Left lung (tissue), 10 donors: ENCODE measurements around the gene INO80. TPM values are rescaled to one million over a fixed set of nuclear protein-coding genes. Genes with fewer than 3 reads are reported as not detected.

Experiments used
- ATAC-seq: fragments of 200-7000 bp; cut with Tn5 transposase; one replicate; pipeline ENCODE4 v1.9.1; 2020; ENCODE audit warnings: moderate library complexity
- DNase-seq, 4 donors: peaks; one replicate each; pipeline ENCODE4 v3.0.0-alpha.2; 2013 to 2020
- H3K27ac ChIP-seq, 2 donors: fragments of 200-600 bp; sonication (generic) in 1 of 2; one replicate each; pipeline versions ENCODE4 v1.5.0 to v1.8.0; 2020 to 2021
- H3K27me3 ChIP-seq, 2 donors: fragments of 200-600 bp; sonication (generic) in 1 of 2; one replicate each; pipeline versions ENCODE4 v1.5.0 to v1.8.0; 2020 to 2021
- H3K36me3 ChIP-seq, 2 donors: fragments of 200-600 bp; sonication (generic) in 1 of 2; one replicate each; pipeline versions ENCODE4 v1.5.0 to v1.8.0; 2020 to 2021
- H3K4me1 ChIP-seq, 2 donors: fragments of 200-600 bp; one replicate each; pipeline ENCODE4 v1.8.0; 2021
- H3K4me3 ChIP-seq, 2 donors: fragments of 200-600 bp; sonication (generic) in 1 of 2; one replicate each; pipeline versions ENCODE4 v1.5.0 to v1.8.0; 2020 to 2021; ENCODE audit warnings: mild to moderate bottlenecking in 1 of 2
- H3K9me3 ChIP-seq, 2 donors: fragments of 200-600 bp; sonication (generic) in 1 of 2; one replicate each; pipeline versions ENCODE4 v1.5.0 to v1.8.0; 2020 to 2021
- intact Hi-C, 2 donors: fragments of 100-400 bp; cut with DNase I; formaldehyde crosslinking; loops; one replicate each; pipeline versions ENCODE4 v1.11.2 to v1.14.2; 2022
- polyA plus RNA-seq, 6 donors: library from polyadenylated mRNA; unstranded; fragments of 120-200 nt; gene quantifications; one replicate each; pipeline ENCODE4 v1.2.1, GENCODE V29; 2013; ENCODE audit not compliant: insufficient read length in 6 of 6
- total RNA-seq, 2 donors: library from RNA; stranded (reverse); fragmentation: NEBNext Ultra II Directional; extraction: Animal tissue kit (Norgen Biotek cat#: 25700); gene quantifications; one replicate each; pipeline ENCODE4 v1.2.1, GENCODE V29; 2021
- TF ChIP-seq, protein P1 (sequence below), 2 donors: fragments of 200-600 bp; sonication (generic) in 1 of 2; IDR thresholded peaks; one replicate each; pipeline versions ENCODE4 v1.5.0 to v1.8.0; 2021; ENCODE audit warnings: antibody characterized with exemption in 2 of 2
- donor health status: DM: no; HTN: yes; CAD: no.
- donor health status: DM: no; HTN: no; CAD: no.

Gene INO80
- total and polyA plus RNA-seq, 8 donors, result 20.1 to 31.0 (median 26.0) TPM

DNA sequence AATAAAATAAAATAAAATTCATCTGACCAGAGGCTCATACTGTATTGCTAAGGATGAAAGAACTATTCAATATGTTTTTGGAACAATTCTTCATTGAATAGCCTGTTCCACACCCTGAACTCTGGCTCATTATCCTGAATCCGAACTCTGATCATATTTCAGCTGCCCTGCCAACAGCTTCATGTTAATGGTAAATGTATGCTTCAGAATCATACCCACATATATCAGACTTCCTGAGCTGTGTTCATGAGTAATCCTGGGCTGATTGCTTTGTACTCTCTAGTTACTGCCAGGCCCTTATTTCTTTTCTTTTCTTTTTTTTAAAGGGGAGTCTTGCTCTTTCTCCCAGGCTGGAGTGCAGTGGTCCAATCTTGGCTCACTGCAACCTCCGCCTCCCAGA, 11.8 kb downstream of the INO80 start:
- peaks cover 4 to 13% of the 10 kb centered on the region in 2 donors for H3K4me1 ChIP-seq
- TF ChIP-seq, protein P1, sequence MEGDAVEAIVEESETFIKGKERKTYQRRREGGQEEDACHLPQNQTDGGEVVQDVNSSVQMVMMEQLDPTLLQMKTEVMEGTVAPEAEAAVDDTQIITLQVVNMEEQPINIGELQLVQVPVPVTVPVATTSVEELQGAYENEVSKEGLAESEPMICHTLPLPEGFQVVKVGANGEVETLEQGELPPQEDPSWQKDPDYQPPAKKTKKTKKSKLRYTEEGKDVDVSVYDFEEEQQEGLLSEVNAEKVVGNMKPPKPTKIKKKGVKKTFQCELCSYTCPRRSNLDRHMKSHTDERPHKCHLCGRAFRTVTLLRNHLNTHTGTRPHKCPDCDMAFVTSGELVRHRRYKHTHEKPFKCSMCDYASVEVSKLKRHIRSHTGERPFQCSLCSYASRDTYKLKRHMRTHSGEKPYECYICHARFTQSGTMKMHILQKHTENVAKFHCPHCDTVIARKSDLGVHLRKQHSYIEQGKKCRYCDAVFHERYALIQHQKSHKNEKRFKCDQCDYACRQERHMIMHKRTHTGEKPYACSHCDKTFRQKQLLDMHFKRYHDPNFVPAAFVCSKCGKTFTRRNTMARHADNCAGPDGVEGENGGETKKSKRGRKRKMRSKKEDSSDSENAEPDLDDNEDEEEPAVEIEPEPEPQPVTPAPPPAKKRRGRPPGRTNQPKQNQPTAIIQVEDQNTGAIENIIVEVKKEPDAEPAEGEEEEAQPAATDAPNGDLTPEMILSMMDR (IDR thresholded peaks at IDR 0.05), result no peak
- H3K9me3 ChIP-seq, result no peaks in the 10 kb centered on the region
- intact Hi-C loops, result no loop called here
- no peak overlapping the region for H3K4me3 ChIP-seq
- H3K36me3 ChIP-seq, result peaks cover 0 to 14% of the 10 kb centered on the region in 2 donors
- ATAC-seq (peak; percentile 12), DNase-seq (no peak)
- no peaks in the 10 kb centered on the region for H3K27me3 ChIP-seq
- peak overlapping the region in 1 of 2 donors; percentile 28 for H3K27ac ChIP-seq

DNA sequence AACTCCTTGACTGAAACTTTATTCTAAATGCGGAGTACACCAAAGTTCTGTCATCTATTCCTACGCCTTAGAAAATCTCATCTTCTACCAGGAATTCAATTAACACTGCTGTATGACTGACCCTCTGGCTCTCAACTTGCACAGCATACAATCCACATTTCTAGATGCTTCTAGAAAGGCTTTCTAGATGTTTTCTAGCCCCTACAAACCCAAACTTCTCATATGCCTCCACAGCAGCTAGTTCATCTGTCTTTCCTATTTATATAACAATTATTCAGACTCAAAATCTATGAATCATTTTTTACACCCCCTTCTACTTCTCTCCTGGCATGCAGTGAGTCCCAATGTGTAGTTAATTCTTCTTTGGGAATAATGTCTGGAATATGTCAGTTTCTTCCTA, 13.2 kb downstream of the INO80 start:
- Histone ChIP-seq H3K4me3 (no peak overlapping the region), H3K4me1 (peaks cover 4 to 13% of the 10 kb centered on the region in 2 donors), H3K9me3 (no peaks in the 10 kb centered on the region), H3K27me3 (no peaks in the 10 kb centered on the region), H3K36me3 (peaks cover 0 to 4% of the 10 kb centered on the region in 2 donors), H3K27ac (no peak overlapping the region)
- TF ChIP-seq, protein P1 (IDR thresholded peaks at IDR 0.05), result no peak
- DNase-seq (no peak), ATAC-seq (no peak)
- intact Hi-C loops, result no loop called here

- H3K36me3 ChIP-seq, result peaks cover 0 to 61% of the 10 kb centered on the region in 2 donors
- TF ChIP-seq, protein P1 (IDR thresholded peaks at IDR 0.05), result no peak
- no peak for ATAC-seq
Measured at GRCh38 chr15:41096178-41096577, 19.9 kb downstream of the INO80 start.

DNA sequence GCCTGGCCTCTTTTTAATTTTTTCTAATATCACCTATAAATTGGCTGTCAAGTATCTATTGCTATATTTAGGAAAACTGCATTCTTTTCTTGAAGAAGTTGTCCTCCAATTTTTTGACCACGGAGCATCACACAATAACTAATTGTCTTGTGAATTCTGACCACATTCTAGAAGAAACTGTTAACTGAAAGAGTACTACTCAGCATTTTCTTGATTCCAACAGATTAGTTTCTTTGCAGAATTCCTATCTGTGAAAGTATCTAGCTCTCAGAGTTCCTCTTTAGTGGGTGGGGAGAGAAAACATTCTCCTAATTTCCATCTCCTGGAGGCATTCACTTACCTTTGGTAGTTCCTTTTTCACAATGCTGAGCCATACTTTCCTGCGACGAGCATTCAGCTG, 31.1 kb downstream of the INO80 start:
- TF ChIP-seq, protein P1 (IDR thresholded peaks at IDR 0.05), result no peak
- Histone ChIP-seq H3K27ac (no peak overlapping the region), H3K36me3 (peaks cover 0 to 100% of the 10 kb centered on the region in 2 donors), H3K27me3 (no peaks in the 10 kb centered on the region), H3K4me1 (no peaks in the 10 kb centered on the region), H3K9me3 (no peaks in the 10 kb centered on the region), H3K4me3 (no peak overlapping the region)
- DNase-seq (no peak), ATAC-seq (no peak)
- intact Hi-C loops, result no loop called here

More at GRCh38 chr15:41096178-41096577, 19.9 kb downstream of the INO80 start:
- intact Hi-C loops, result no loop called here
- Histone ChIP-seq H3K4me1 (no peaks in the 10 kb centered on the region), H3K27me3 (no peaks in the 10 kb centered on the region), H3K27ac (no peak overlapping the region), H3K4me3 (no peak overlapping the region), H3K9me3 (no peaks in the 10 kb centered on the region)
- DNase-seq, result no peak

- H3K27me3 ChIP-seq, result no peaks in the 10 kb centered on the region
- intact Hi-C loops, result no loop called here
- ATAC-seq (no peak), DNase-seq (no peak)
- no peak overlapping the region for H3K27ac ChIP-seq
- peaks cover 0 to 100% of the 10 kb centered on the region in 2 donors for H3K36me3 ChIP-seq
- H3K4me1 ChIP-seq, result peaks cover 0 to 4% of the 10 kb centered on the region in 2 donors
- H3K9me3 ChIP-seq, result no peaks in the 10 kb centered on the region
- no peak overlapping the region for H3K4me3 ChIP-seq
- TF ChIP-seq, protein P1 (IDR thresholded peaks at IDR 0.05), result no peak
Measured at GRCh38 chr15:41080144-41080543, 35.9 kb downstream of the INO80 start.
